HG03196 (cell line): ENCODE results near the gene COL17A1.

Experiments used
- ATAC-seq: cut with Tn5 transposase; IDR thresholded peaks from one replicate; pipeline ENCODE4 v1.9.1; 2021; ENCODE audit not compliant: unreplicated experiment

COL17A1 gene

GRCh38 chr10:104034401-104035193 lies 51.1 kb downstream of the COL17A1 start:
- no peak for ATAC-seq

DNA sequence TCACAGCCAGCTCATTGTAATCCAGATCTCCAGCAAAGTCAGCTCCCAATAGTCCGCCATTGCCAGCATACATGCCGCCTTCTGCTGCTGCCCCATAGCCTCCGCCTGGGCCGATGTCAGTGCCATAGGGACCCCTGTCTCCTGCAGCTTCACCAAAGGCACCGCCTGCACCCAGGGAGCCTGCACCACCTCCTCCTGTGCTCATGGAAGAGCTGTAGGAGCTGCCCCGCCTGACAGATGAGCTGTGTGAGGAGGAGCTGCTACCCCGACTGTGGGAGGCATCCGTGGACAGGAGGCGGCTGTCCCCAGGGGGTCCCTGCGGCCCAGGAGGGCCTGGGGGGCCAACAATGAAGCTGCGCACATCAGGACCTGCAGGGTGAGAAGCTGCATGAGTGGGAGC lies 51.7 kb downstream of the COL17A1 start:
- no peak for ATAC-seq

GRCh38 chr10:104033401-104033930 lies 52.2 kb downstream of the COL17A1 start:
- no peak for ATAC-seq

GRCh38 chr10:104032144-104032775 lies 53.4 kb downstream of the COL17A1 start:
- no peak for ATAC-seq

DNA sequence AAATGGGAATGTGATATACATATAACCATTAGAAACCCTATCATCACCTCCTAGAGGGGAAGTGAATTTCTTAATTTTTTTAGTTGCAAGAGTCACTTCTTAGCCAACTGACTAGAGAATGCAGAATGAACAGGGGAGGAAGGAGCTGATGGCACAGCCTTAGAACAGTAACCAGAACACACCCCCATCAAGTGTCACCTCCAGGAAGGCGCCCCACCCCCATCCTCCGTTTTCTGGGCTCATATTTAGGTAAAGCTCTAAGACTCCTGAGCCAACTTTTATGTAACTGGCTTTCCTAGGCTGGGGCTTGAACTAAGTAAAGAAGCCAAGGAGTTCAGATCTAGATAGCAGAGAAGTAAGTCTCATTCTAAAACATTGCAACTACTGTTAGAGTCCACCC lies 54.0 kb downstream of the COL17A1 start:
- no peak for ATAC-seq

- no peak for ATAC-seq
Measured at GRCh38 chr10:104029521-104029860, 56.2 kb downstream of the COL17A1 start.

DNA sequence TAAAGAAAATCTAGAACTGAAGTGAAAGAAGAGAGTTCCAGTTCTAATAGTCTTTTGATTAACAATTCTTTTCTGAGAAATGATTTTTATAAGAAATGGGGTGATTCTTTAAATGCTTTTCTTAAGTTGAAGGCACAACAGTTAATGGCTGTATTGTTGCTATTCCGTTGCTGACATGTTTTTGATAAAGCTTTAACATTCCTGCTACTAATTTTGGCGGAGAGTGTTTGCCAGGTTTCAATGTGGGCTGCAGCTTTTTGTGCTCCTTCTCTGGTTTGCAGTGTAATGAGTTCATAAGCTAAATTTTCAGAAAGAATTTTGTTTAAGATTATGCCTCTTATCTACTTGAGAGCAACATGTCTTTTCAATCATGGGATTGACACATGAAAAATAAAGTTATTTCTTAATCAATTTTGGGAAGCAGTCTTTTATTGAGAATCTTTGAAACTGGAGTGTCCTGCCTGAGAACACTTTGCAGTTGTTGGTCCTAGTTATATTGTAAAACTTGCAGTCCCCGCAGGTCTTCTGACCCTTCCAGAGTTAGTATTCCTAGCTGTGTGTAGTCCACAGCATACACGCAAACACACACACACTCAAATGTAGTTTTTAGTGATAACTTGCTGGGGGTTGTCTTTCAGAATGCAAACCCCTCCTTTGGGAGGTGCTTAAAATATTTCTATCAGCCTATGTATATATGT lies 56.7 kb downstream of the COL17A1 start:
- ATAC-seq: no peak

DNA sequence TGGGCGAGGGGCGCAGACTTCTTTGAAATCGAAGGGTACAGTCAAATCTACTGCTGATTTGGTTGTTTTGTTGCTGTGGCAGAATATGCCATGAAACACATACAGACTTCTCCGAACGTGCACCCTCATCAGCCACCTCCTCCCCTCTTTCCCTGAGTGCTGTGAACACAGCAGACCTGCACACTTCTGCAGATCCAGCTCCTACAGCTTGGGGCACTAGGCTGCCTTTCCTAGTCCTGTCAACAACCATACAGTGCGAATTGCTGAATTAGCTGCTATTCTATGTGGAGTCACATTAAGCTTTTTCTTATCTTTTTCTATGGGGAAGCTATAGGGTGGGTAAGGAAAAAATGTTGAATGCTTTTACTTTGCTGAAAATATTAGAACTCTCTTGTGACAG lies 57.5 kb downstream of the COL17A1 start:
- no peak for ATAC-seq

DNA sequence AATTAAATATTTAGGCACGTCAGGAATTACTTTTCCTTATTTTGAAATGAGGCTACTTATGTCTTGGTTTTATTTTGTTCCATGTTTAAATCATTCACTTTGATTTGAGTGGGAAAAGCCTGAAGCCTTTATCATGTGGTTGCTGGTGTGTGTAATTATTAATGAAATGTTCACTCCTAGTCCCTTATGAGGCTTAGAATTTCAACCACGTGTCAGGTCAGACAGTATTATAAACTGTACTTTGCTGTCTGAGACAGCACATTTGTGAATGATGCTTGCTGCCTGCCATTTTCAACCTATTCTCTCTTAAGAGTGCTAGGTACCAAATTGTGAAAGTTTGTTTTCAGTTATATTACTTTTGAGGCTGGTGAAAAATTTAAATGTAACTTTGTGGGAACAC lies 58.9 kb downstream of the COL17A1 start:
- no peak for ATAC-seq

- no peak for ATAC-seq
Measured at GRCh38 chr10:104025524-104025923, 60.2 kb downstream of the COL17A1 start.

DNA sequence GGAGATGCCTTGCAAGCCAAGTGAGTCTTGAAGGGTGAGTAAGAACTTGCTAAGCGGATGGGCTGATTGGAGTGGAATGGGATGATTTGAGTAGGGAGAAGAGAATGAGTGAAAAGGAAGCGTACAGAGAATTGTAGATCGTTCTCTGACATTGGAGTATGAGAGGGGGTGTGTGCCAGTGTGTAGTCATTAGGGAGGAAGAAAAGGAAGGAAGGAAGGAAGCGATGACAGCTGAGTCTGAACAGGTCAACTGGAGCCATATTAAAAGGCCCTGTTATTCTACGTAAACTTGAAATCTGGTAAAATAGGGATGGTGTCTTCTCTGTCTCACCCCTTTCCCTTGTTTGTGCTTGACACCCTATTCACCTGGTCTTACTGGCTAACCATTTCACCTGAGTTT lies 63.7 kb downstream of the COL17A1 start:
- no peak for ATAC-seq

DNA sequence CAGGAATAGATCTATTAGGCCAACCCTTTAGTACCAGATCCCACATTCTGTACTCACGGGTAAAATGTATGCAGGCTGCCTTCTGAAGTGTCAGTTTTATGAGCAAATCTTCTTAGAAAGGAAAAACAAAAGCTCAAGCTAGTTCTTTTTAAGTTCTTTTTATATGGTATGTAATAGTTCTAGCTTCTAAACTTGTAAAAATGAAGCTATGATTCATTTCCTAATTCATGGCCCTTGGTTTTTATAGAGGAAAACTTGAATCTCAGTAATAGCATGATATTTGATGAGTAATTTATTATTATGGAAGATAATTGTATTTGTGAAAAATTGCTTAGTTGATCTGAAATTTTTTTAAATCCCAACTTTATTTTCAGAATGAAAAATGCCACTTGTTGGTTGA lies 64.4 kb downstream of the COL17A1 start:
- ATAC-seq: no peak

GRCh38 chr10:104020020-104020419 lies 65.7 kb downstream of the COL17A1 start:
- ATAC-seq: no peak

DNA sequence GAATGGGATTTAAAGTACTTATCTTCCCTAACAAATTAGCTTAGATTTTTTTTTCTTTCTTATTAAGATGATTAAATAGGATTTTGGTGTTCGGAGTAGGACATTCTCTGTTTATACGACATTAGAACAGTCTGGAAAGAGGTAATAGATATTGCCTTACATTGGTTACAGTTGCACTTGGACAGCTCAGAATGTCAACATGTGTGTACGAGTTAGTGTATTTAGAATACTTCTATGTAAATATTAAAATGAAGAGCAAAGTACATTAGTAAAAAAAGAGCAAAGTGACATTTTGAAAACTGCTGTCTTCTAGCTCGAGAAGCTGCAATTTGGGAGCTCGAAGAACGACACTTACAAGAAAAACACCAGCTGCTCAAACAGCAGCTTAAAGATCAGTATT lies 67.2 kb downstream of the COL17A1 start:
- no peak for ATAC-seq

DNA sequence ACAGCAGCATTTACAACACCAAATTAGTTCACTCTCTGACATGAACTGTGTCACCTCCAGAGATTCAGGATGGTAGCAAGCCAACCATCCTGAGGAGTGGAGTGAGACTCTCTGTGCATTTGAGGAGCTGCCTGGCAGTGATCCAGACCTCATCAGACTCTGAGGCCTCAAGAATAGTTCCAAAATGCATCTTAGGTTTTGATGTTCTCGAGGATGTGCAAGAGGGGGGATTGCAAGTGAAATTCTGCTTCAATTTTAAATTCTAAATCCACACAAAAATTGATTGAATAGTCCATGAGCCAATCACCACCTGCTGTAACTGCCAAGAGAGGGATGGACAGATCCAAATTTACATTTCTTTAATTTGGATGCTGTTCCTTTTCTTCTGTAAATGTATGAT lies 69.0 kb downstream of the COL17A1 start:
- no peak for ATAC-seq

- ATAC-seq: no peak
Measured at GRCh38 chr10:104014176-104014575, 71.5 kb downstream of the COL17A1 start.

- ATAC-seq: no peak
Measured at GRCh38 chr10:104013489-104013888, 72.2 kb downstream of the COL17A1 start.

- no peak for ATAC-seq
Measured at GRCh38 chr10:104011904-104012303, 73.8 kb downstream of the COL17A1 start.

- ATAC-seq: no peak
Measured at GRCh38 chr10:104005172-104005863, 80.4 kb downstream of the COL17A1 start.

GRCh38 chr10:104002911-104003310 lies 82.8 kb downstream of the COL17A1 start:
- ATAC-seq: no peak

DNA sequence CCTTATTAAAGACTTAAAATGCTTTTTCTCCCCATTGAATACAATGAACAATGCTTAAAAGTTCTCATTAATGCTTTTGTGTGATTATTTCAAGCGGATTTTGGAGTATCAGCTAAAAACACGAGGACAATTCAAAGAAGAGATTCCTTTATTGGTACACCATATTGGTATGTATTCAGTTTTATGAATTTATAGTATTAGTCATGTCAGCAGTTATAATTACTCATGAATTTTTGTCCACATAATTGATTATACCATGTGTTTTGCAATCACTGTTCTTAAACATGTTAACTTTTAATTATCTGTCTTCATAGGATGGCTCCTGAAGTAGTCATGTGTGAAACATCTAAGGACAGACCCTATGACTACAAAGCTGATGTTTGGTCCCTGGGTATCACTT lies 86.9 kb downstream of the COL17A1 start:
- no peak for ATAC-seq
